ENCODE measurements around the gene HCRT.

Gene HCRT

GRCh38 chr17:42179335-42179734 is 5.9 kb downstream of the HCRT start:
- TF ChIP-seq CTCF (IDR thresholded peaks at IDR 0.05; ENCODE audit: unreplicated experiment in 3 of 3) = no peak
- Mint-ChIP-seq H3K27me3 (ENCODE audit: low read depth) (peaks cover 85% of the 10 kb centered on the region), H3K4me1 (peaks cover 6% of the 10 kb centered on the region)

GRCh38 chr17:42178817-42179216 is 6.4 kb downstream of the HCRT start:
- H3K27me3 Mint-ChIP-seq (ENCODE audit: low read depth) = peaks cover 79% of the 10 kb centered on the region
- H3K4me1 Mint-ChIP-seq = peaks cover 5% of the 10 kb centered on the region
- no peaks in the 10 kb centered on the region for H3K9me3 Mint-ChIP-seq
- no peak for TF ChIP-seq CTCF (IDR thresholded peaks at IDR 0.05; ENCODE audit: unreplicated experiment in 3 of 3)
- H3K4me3 Mint-ChIP-seq = no peak overlapping the region
- no peak overlapping the region for H3K27ac Mint-ChIP-seq
- H3K36me3 Mint-ChIP-seq (ENCODE audit: low read depth) = no peaks in the 10 kb centered on the region

More at GRCh38 chr17:42179335-42179734, 5.9 kb downstream of the HCRT start:
- H3K9me3 Mint-ChIP-seq = no peaks in the 10 kb centered on the region
- H3K36me3 Mint-ChIP-seq (ENCODE audit: low read depth) = no peaks in the 10 kb centered on the region
- H3K4me3 Mint-ChIP-seq = no peak overlapping the region
- H3K27ac Mint-ChIP-seq = no peak overlapping the region

- Mint-ChIP-seq H3K9me3 (no peaks in the 10 kb centered on the region), H3K4me3 (no peak overlapping the region), H3K27ac (no peak overlapping the region)
Observed at GRCh38 chr17:42177684-42178083, 7.6 kb downstream of the HCRT start.

GRCh38 chr17:42174126-42174783 is 11.0 kb downstream of the HCRT start:
- H3K36me3 Mint-ChIP-seq (ENCODE audit: low read depth) = no peaks in the 10 kb centered on the region
- H3K4me3 Mint-ChIP-seq = no peak overlapping the region
- TF ChIP-seq CTCF (IDR thresholded peaks at IDR 0.05; ENCODE audit: unreplicated experiment in 3 of 3) = no peak
- H3K27me3 Mint-ChIP-seq (ENCODE audit: low read depth) = peaks cover 54% of the 10 kb centered on the region
- H3K27ac Mint-ChIP-seq = no peak overlapping the region
- no peaks in the 10 kb centered on the region for H3K4me1 Mint-ChIP-seq
- H3K9me3 Mint-ChIP-seq = no peaks in the 10 kb centered on the region

More at GRCh38 chr17:42177684-42178083, 7.6 kb downstream of the HCRT start:
- H3K4me1 Mint-ChIP-seq = no peaks in the 10 kb centered on the region
- TF ChIP-seq CTCF (IDR thresholded peaks at IDR 0.05; ENCODE audit: unreplicated experiment in 3 of 3) = no peak
- peaks cover 74% of the 10 kb centered on the region for H3K27me3 Mint-ChIP-seq (ENCODE audit: low read depth)
- H3K36me3 Mint-ChIP-seq (ENCODE audit: low read depth) = no peaks in the 10 kb centered on the region

- H3K4me1 Mint-ChIP-seq = no peaks in the 10 kb centered on the region
- no peaks in the 10 kb centered on the region for H3K36me3 Mint-ChIP-seq (ENCODE audit: low read depth)
- no peak for TF ChIP-seq CTCF (IDR thresholded peaks at IDR 0.05; ENCODE audit: unreplicated experiment in 3 of 3)
- no peak overlapping the region for H3K4me3 Mint-ChIP-seq
- H3K9me3 Mint-ChIP-seq = no peaks in the 10 kb centered on the region
- H3K27ac Mint-ChIP-seq = no peak overlapping the region
- peaks cover 37% of the 10 kb centered on the region for H3K27me3 Mint-ChIP-seq (ENCODE audit: low read depth)
Observed at GRCh38 chr17:42171831-42172230, 13.4 kb downstream of the HCRT start.

GRCh38 chr17:42169351-42169750 is 15.9 kb downstream of the HCRT start:
- Mint-ChIP-seq H3K4me1 (no peaks in the 10 kb centered on the region), H3K4me3 (no peak overlapping the region), H3K9me3 (no peaks in the 10 kb centered on the region), H3K36me3 (ENCODE audit: low read depth) (no peaks in the 10 kb centered on the region), H3K27me3 (ENCODE audit: low read depth) (peaks cover 26% of the 10 kb centered on the region), H3K27ac (no peak overlapping the region)
- TF ChIP-seq CTCF (IDR thresholded peaks at IDR 0.05; ENCODE audit: unreplicated experiment in 3 of 3) = no peak

Data from nephron (organoid).